IMR-90 (cell line): ENCODE data around the gene PDE8B. TPM values are rescaled to one million over a fixed set of nuclear protein-coding genes. Genes with fewer than 3 reads are reported as not detected.
A peak's percentile ranks its signal among the peaks of the same experiment; 100 is the strongest.

Experiments
- ATAC-seq: fragments of 200-7000 bp; cut with Tn5 transposase; 2 replicates; pipeline ENCODE4 v1.9.1; 2020; ENCODE audit warnings: low read depth, mild to moderate bottlenecking, moderate library complexity
- BruUV-seq: library from RNA; stranded (reverse); fragments of 400-500 nt; replicated peaks from 2 replicates; lab custom pipeline; 2021; lab: Mats Ljungman, UMichigan
- CTCF ChIA-PET: fragments of 300-600 bp; formaldehyde crosslinking; extraction: SDS; loops from one replicate; lab custom pipeline; 2021; ENCODE audit warnings: antibody characterized with exemption; lab: Yijun Ruan, JAX
- POLR2A ChIA-PET: fragments of 300-600 bp; sonication (Branson Sonifier 250); formaldehyde crosslinking; loops from one replicate; lab custom pipeline; 2022; ENCODE audit warnings: antibody characterized with exemption; ENCODE audit not compliant: unreplicated experiment; lab: Charles Lee
- DNase-seq: peaks from one replicate; pipeline ENCODE4 v3.0.0; 2013
- H2AFZ ChIP-seq: replicated peaks from 2 replicates; pipeline ENCODE3; 2013; ENCODE audit warnings: low read length, mild to moderate bottlenecking; ENCODE audit not compliant: poor library complexity
- H2AK5ac ChIP-seq: 2 replicates; pipeline ENCODE4 v1.6.1; 2013; ENCODE audit warnings: low read depth, low read length, inconsistent platforms
- H2AK9ac ChIP-seq: replicated peaks from 2 replicates; pipeline ENCODE3; 2013; ENCODE audit warnings: mild to moderate bottlenecking, low read depth, low read length, moderate library complexity; ENCODE audit not compliant: poor library complexity
- H2BK120ac ChIP-seq: 2 replicates; pipeline ENCODE4 v1.6.1; 2013; ENCODE audit warnings: low read depth, low read length, inconsistent platforms
- H2BK15ac ChIP-seq: 3 replicates; pipeline ENCODE4 v1.6.1; 2013; ENCODE audit warnings: low read depth, low read length, inconsistent platforms
- H2BK20ac ChIP-seq: 2 replicates; pipeline ENCODE4 v1.6.1; 2013; ENCODE audit warnings: low read depth, mild to moderate bottlenecking, inconsistent platforms, low read length, moderate library complexity
- H2BK5ac ChIP-seq: 2 replicates; pipeline ENCODE4 v1.6.1; 2013; ENCODE audit warnings: mild to moderate bottlenecking, low read depth, low read length, inconsistent platforms; ENCODE audit not compliant: poor library complexity, severe bottlenecking
- H3K14ac ChIP-seq: replicated peaks from 2 replicates; pipeline ENCODE4 v1.6.1; 2013; ENCODE audit warnings: low read depth, low read length, inconsistent platforms
- H3K18ac ChIP-seq: 2 replicates; pipeline ENCODE4 v1.6.1; 2013; ENCODE audit warnings: low read depth, low read length, control low read depth
- H3K23ac ChIP-seq: 2 replicates; pipeline ENCODE4 v1.6.1; 2013; ENCODE audit warnings: low read depth, low read length, inconsistent platforms
- H3K27ac ChIP-seq: 2 replicates; pipeline ENCODE4 v1.5.1; 2013; ENCODE audit warnings: mild to moderate bottlenecking, control low read depth, low read length; ENCODE audit not compliant: insufficient read depth
- H3K27me3 ChIP-seq: 2 replicates; pipeline ENCODE4 v1.6.1; 2013; ENCODE audit warnings: low read length; ENCODE audit not compliant: control insufficient read depth, insufficient read depth
- H3K36me3 ChIP-seq: 2 replicates; pipeline ENCODE4 v1.6.1; 2013; ENCODE audit warnings: low read length, mixed read lengths; ENCODE audit not compliant: control insufficient read depth, insufficient read depth
- H3K4ac ChIP-seq: 2 replicates; pipeline ENCODE4 v1.6.1; 2013; ENCODE audit warnings: low read depth, low read length, inconsistent platforms
- H3K4me1 ChIP-seq: 2 replicates; pipeline ENCODE4 v1.6.1; 2013; ENCODE audit warnings: low read length, mixed read lengths; ENCODE audit not compliant: control insufficient read depth, insufficient read depth
- H3K4me2 ChIP-seq: 2 replicates; pipeline ENCODE4 v1.6.1; 2013; ENCODE audit warnings: low read depth, mild to moderate bottlenecking, control low read depth, low read length, moderate library complexity
- H3K4me3 ChIP-seq: 2 replicates; pipeline ENCODE4 v1.5.1; 2013; ENCODE audit warnings: low read depth, mild to moderate bottlenecking, control low read depth, low read length, moderate library complexity; ENCODE audit not compliant: insufficient read depth
- H3K56ac ChIP-seq: 2 replicates; pipeline ENCODE4 v1.6.1; 2013; ENCODE audit warnings: low read length, inconsistent platforms; ENCODE audit not compliant: insufficient read depth; ENCODE audit errors: extremely low read depth
- H3K79me1 ChIP-seq, 2 experiments: 2 replicates each; pipeline ENCODE4 v1.6.1; 2013; ENCODE audit warnings: low read length in 2 of 2, inconsistent platforms in 1 of 2, low read depth in 1 of 2
- H3K9ac ChIP-seq: 2 replicates; pipeline ENCODE4 v1.6.1; 2013; ENCODE audit warnings: low read depth, low read length, control low read depth
- H3K9me1 ChIP-seq: 2 replicates; pipeline ENCODE4 v1.6.1; 2013; ENCODE audit warnings: low read length, inconsistent platforms; ENCODE audit not compliant: insufficient read depth
- H3K9me3 ChIP-seq: 2 replicates; pipeline ENCODE4 v1.6.1; 2013; ENCODE audit warnings: low read length; ENCODE audit not compliant: control insufficient read depth, insufficient read depth
- H4K20me1 ChIP-seq: 2 replicates; pipeline ENCODE4 v1.6.1; 2013; ENCODE audit warnings: low read length, inconsistent platforms; ENCODE audit not compliant: insufficient read depth
- H4K5ac ChIP-seq: 2 replicates; pipeline ENCODE4 v1.6.1; 2013; ENCODE audit warnings: mild to moderate bottlenecking, low read depth, low read length, control low read depth
- H4K8ac ChIP-seq, 2 experiments: 2 replicates each; pipeline ENCODE4 v1.6.1; 2013; ENCODE audit warnings: low read depth in 2 of 2, low read length in 2 of 2, control low read depth in 1 of 2, inconsistent platforms in 1 of 2
- H4K91ac ChIP-seq: 2 replicates; pipeline ENCODE4 v1.6.1; 2013; ENCODE audit warnings: low read depth, low read length, inconsistent platforms; ENCODE audit not compliant: insufficient read depth
- BHLHE40 ChIP-seq: fragments of 150-350 bp; IDR thresholded peaks from 2 replicates; pipeline ENCODE4 v1.6.1; 2016; ENCODE audit warnings: mild to moderate bottlenecking, low read depth, low read length
- CEBPB ChIP-seq: IDR thresholded peaks from 2 replicates; pipeline ENCODE4 v1.6.1; 2012; ENCODE audit warnings: low read depth, low read length, improper control_type of control experiment
- CHD1 ChIP-seq: IDR thresholded peaks from 2 replicates; pipeline ENCODE4 v1.6.1; 2012; ENCODE audit warnings: low read depth, low read length, improper control_type of control experiment
- CTCF ChIP-seq: conservative IDR thresholded peaks from 2 replicates; pipeline ENCODE4 v1.5.1; 2012; ENCODE audit warnings: mild to moderate bottlenecking, low read depth, low read length, improper control_type of control experiment
- ELK1 ChIP-seq: fragments of 150-350 bp; IDR thresholded peaks from 2 replicates; pipeline ENCODE4 v1.6.1; 2016; ENCODE audit warnings: low read depth, mild to moderate bottlenecking, low read length, moderate library complexity, borderline replicate concordance
- FOS ChIP-seq: fragments of 150-350 bp; IDR thresholded peaks from 2 replicates; pipeline ENCODE4 v1.6.1; 2016; ENCODE audit warnings: low read depth, low read length
- MAZ ChIP-seq: IDR thresholded peaks from 2 replicates; pipeline ENCODE4 v1.6.1; 2012; ENCODE audit warnings: low read depth, mild to moderate bottlenecking, low read length, improper control_type of control experiment, moderate library complexity, borderline replicate concordance
- NFE2L2 ChIP-seq: fragments of 150-350 bp; IDR thresholded peaks from 2 replicates; pipeline ENCODE4 v1.6.1; 2016; ENCODE audit warnings: low read depth, mild to moderate bottlenecking, low read length
- POLR2A ChIP-seq: IDR thresholded peaks from 2 replicates; pipeline ENCODE4 v1.6.1; 2012; ENCODE audit warnings: mild to moderate bottlenecking, low read depth, low read length
- RCOR1 ChIP-seq: IDR thresholded peaks from 2 replicates; pipeline ENCODE4 v1.6.1; 2012; ENCODE audit warnings: mild to moderate bottlenecking, low read length, improper control_type of control experiment; ENCODE audit not compliant: insufficient replicate concordance
- RFX5 ChIP-seq: IDR thresholded peaks from 2 replicates; pipeline ENCODE4 v1.8.0; 2012; ENCODE audit warnings: low read depth, mild to moderate bottlenecking, low read length, moderate library complexity
- SMC3 ChIP-seq: fragments of 150-350 bp; IDR thresholded peaks from 2 replicates; pipeline ENCODE4 v1.6.1; 2016; ENCODE audit warnings: low read depth, mild to moderate bottlenecking, antibody characterized with exemption, low read length, moderate library complexity
- WGBS, 2 experiments: methylation state at CpG; one replicate each; pipeline versions ENCODE4 v1.1.5 to v1.1.7; 2013; ENCODE audit warnings: missing lambda C conversion rate in 2 of 2; ENCODE audit not compliant: insufficient read length in 1 of 2; ENCODE audit errors: extremely low coverage in 2 of 2; 5-methylcytosine and 5-hydroxymethylcytosine counted together
- dilution Hi-C: fragments of 300-500 bp; cut with HindIII; formaldehyde crosslinking; loops from one replicate; pipeline ENCODE4 v1.14.3; 2018; ENCODE audit warnings: low sequenced_read_pairs; ENCODE audit not compliant: unreplicated experiment
- in situ Hi-C: fragments of 300-500 bp; cut with MboI; formaldehyde crosslinking; loops from 3 replicates; pipeline ENCODE4 v1.14.3; 2019; ENCODE audit warnings: low sequenced_read_pairs, inconsistent platforms, mixed read lengths
- intact Hi-C: fragments of 100-400 bp; cut with micrococcal nuclease; formaldehyde crosslinking; loops from 2 replicates; pipeline ENCODE4 v1.10.0; 2022
- polyA plus RNA-seq, 3 experiments: library from polyadenylated mRNA; depleted of rRNA; stranded (reverse); fragments of >200 nt; gene quantifications; 2 replicates each; pipeline ENCODE4 v1.2.3, GENCODE V29; 2012; ENCODE audit warnings: low replicate concordance in 1 of 3
- total RNA-seq: library from RNA; depleted of rRNA; stranded (reverse); fragments of >200 nt; gene quantifications from 2 replicates; pipeline ENCODE4 v1.2.3, GENCODE V29; 2012

Gene PDE8B
- total and polyA plus RNA-seq, 2 of the 4 experiments (the other 2 are of a cell fraction), result under 0.01 to 0.03 TPM

GRCh38 chr5:77167695-77168121 lies 42.8 kb upstream of the PDE8B start:
- Histone ChIP-seq H3K56ac (peak overlapping the region; percentile 63), H2AFZ (peak overlapping the region; percentile 76), H3K4me3 (no peak overlapping the region), H3K4me2 (peak overlapping the region; percentile 66), H3K14ac (peak overlapping the region; percentile 59), H4K5ac (no peak overlapping the region; the same call in 1 of the 2 replicates), H3K9me1 (peaks cover 20% of the 10 kb centered on the region), H3K23ac (peak overlapping the region; percentile 86), H3K36me3 (no peaks in the 10 kb centered on the region), H4K20me1 (no peaks in the 10 kb centered on the region), H3K27ac (peak overlapping the region; percentile 26), H3K79me1 (no peaks in the 10 kb centered on the region), H2BK5ac (peak overlapping the region; percentile 87), H2AK9ac (peak overlapping the region; percentile 62), H3K4me1 (peaks cover 20% of the 10 kb centered on the region), H2AK5ac (peak overlapping the region; percentile 93), H4K8ac (peak overlapping the region; percentile 24 to 88; a peak in 3 of 4 replicates), H3K27me3 (peaks cover 4% of the 10 kb centered on the region), H3K9me3 (no peaks in the 10 kb centered on the region), H4K91ac (peak overlapping the region; percentile 83), H2BK15ac (peak overlapping the region; percentile 78; the same call in 1 of the 3 replicates), H3K18ac (no peak overlapping the region; the same call in 1 of the 2 replicates), H3K9ac (no peak overlapping the region), H3K4ac (peak overlapping the region; percentile 77), H2BK120ac (peak overlapping the region; percentile 78), H2BK20ac (peak overlapping the region; percentile 95)
- no CpG with 5 or more reads among the region's 4 CpGs for WGBS, 2 experiments
- ChIA-PET POLR2A (no interaction called here), CTCF (interaction anchor here (0.6 to 1.2 kb wide), 2 partner anchors 23 to 1793 kb away, joined by 3 to 4 read pairs; no protein-coding TSS in a partner anchor)
- dilution Hi-C loops, result no loop called here
- ATAC-seq (peak; percentile 86), DNase-seq (peak; percentile 92)
- intact Hi-C loops, result loop anchor here (5.0 kb wide), 1 partner anchor 695 kb away; no protein-coding TSS in a partner anchor
- TF ChIP-seq MAZ (peak; percentile 40; the same call in 1 of the 2 replicates), SMC3 (no peak), RCOR1 (no peak), ELK1 (no peak), RFX5 (no peak), BHLHE40 (no peak), CTCF (no peak), CHD1 (no peak), FOS (no peak), CEBPB (peak; percentile 32; the same call in 1 of the 2 replicates), POLR2A (no peak), NFE2L2 (no peak)
- in situ Hi-C loops, result no loop called here
- no TSS peak for BruUV-seq
